Measurements from ENCODE around the gene ARHGAP27.

The ARHGAP27 gene

GRCh38 chr17:45410144-45411091 is 22.3 kb downstream of the ARHGAP27 start:
- in situ Hi-C loops (cut with HindIII; ENCODE audit: low sequenced_read_pairs): loop anchor here (5.0 kb wide), 1 partner anchor 98 kb away; no protein-coding TSS in a partner anchor

DNA sequence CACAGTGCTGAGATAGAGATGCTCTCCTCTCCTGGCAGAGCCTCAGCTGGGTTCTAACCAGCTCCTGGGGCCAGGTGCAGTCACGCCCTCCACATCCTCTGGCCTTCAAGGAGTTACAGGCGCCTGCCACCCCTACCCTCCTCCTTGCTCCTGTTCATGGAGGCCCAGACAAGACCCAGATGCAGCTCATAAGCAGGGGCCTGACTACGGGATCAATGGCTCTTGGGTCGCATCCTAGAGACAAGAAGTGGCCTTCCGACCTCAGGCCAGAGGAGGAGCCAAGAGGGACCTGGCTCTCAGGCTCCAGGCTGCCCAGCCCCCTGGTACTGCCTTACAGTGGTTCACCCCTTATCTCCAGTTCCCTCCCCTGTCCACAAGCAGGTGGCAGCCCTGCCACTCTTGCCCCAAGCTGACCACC is 23.0 kb downstream of the ARHGAP27 start:
- in situ Hi-C loops (cut with HindIII; ENCODE audit: low sequenced_read_pairs): loop anchor here (5.0 kb wide), 1 partner anchor 97 kb away; no protein-coding TSS in a partner anchor

DNA sequence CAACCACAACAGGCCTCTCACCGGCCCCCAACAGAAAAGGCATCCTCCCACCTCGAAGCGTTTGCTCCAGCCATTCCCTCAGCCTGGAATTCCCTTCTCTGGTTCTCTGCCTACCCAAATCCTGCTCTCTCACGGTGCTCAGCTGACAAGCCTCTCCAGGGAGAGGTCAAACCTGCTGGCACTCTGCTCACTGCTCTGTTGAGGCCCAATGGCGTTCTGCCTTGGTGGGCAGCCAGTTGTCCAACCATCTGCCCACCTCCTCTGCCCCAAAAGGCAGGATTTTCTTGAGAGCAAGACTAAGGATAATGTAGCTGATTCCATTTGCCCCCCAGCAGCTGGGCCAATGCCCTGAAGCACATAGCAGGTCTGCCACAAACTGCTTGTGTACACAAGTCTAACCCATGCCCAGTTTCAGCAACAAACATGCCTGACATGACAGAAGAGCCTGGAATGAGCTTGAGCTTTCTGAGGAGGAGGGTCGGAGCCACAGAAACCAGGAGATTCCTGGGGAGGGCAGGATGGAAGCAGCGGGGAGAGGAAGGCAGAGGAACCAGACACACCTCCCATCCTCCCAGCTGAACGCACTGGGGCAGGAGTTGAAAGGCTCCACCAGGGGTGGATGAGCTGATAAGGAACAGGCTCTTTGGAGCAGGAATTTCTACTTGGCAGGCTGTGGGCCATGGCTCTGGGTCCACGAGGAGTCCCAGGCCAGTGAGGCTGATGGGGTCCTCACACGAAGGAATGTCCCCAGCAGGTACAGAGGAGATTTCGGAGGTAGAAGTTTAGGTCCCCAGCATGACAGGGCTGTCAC is 23.9 kb downstream of the ARHGAP27 start:
- in situ Hi-C loops (cut with HindIII; ENCODE audit: low sequenced_read_pairs): no loop called here

DNA sequence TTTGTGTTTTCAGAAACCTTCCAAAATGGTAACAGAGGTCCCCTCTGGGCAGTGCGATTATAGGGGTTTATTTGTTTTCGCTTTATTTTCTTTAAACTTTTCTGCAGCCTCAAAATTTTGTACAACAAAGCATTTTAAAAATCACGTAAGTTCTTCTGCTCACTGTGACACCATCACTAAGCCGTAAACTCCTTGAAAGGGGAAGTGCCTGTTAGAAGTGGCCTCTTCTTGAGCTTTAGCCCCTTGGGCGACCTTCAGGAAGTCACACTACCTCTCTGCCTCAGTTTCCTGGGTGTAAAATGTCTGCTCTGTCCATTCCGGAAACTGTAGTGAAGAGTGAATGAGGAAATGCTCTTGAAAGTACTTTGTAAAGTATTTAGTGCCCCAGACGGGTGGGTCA is 26.6 kb downstream of the ARHGAP27 start:
- in situ Hi-C loops (cut with HindIII; ENCODE audit: low sequenced_read_pairs): no loop called here

DNA sequence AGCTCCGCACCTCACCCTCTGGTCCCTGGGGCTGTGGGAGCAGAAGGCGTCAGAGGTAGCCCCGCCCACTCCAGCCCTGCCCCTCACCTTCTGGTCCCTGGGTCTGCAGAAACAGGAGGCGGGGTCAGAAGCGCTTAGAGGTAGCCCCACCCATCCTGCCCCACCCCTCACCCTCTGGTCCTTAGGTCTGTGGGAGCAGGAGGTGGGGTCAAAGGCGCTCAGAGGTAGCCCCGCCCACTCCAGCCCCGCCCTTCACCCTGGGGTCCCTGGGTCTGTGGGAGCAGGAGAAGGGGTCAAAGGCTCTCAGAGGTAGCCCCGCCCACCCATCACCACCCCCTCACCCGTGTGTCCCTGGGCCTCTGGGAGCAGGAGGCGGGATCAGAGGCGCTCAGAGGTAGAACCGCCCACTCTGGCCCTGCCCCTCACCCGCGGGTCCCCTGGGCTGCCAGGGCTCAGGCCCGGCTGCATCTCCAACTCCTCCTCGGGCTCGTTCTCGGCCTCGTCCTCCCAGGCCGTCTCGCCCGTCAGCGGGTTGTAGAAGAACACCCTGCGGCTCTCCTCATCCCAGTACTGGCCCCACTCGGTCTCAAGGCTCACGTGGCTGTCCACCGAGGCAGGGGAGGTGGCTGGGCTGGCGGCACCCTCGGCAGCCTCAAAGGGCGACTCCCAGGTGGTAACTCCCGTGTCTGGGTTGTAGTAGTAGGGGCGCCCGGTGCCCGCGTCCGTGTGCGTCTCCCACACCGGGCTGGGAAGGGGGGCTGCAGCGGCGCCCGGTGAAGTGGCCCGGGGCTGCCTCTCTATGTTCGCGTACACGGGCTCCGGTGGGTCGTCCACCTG is 27.2 kb downstream of the ARHGAP27 start:
- in situ Hi-C loops (cut with HindIII; ENCODE audit: low sequenced_read_pairs): no loop called here

GRCh38 chr17:45404870-45405249 is 27.8 kb downstream of the ARHGAP27 start:
- in situ Hi-C loops (cut with HindIII; ENCODE audit: low sequenced_read_pairs): no loop called here

DNA sequence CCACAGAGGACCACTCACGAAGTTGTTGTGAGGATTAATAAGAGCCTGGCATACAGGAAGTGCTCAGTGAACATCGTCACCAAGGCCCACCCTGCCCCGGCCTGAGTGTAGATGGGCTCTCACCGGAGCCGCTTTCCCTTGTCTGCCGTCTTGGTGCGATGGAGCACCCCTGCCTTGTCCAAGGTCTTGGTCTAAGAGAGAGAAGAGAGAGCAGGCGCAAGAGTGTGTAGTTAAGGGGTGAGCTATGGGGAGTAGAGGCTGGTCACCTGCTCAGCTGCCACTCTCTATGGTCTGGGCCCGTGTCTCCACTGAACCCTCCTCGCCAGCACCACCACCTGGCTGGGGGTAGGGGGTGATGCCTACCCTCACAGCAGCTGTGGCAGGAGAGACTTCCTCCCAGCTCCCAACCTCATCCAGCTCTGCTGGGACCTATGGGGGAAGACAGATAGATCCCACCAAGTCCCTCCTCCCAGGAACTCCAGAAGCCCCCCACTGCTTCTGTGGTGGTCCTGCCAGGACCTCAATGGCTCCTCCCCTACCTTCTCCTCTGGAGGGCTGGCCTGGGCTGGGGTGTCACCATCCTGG is 28.7 kb downstream of the ARHGAP27 start:
- in situ Hi-C loops (cut with HindIII; ENCODE audit: low sequenced_read_pairs): no loop called here

DNA sequence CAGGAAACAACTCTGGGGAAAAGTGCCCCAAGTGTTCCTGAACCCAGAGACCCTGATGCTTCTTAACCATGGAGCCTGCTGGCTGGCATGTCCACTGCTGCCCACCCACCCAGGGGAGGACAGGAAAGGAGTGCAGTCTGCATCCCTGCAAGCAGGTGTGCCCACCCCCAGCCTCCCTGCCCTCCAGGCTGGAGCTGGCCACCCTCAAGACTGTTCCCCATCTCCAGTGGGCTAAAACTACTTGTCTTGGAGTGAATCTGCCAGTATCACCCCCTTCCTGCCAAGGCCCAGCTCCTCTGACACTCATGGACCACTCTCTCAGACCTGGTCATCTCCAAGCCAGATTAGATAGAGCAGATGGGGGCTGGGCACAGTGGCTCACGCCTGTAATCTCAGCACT is 29.8 kb downstream of the ARHGAP27 start:
- in situ Hi-C loops (cut with HindIII; ENCODE audit: low sequenced_read_pairs): no loop called here

DNA sequence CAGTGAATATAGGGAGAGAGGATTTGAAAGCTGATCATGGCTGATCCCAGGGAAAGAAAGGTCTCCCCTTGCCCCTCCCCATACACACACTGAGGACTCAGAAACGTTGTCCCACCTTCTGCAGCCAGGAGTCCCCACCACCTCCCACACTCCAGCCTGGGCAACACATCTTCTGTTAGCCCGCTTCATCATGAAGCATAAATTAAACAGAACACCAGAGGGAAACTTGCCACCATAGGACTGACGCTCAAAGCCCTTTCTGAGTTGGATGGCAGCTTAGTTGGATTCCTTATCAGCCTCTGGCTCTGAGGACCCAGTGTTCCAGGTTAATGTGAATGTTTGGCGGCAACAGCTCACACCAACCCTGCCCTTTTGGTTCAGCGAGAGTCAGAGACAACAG is 33.9 kb downstream of the ARHGAP27 start:
- in situ Hi-C loops (cut with HindIII; ENCODE audit: low sequenced_read_pairs): no loop called here

GRCh38 chr17:45397796-45398195 is 34.9 kb downstream of the ARHGAP27 start:
- in situ Hi-C loops (cut with HindIII; ENCODE audit: low sequenced_read_pairs): no loop called here

GRCh38 chr17:45396496-45397205 is 36.0 kb downstream of the ARHGAP27 start:
- in situ Hi-C loops (cut with HindIII; ENCODE audit: low sequenced_read_pairs): no loop called here

- in situ Hi-C loops (cut with HindIII; ENCODE audit: low sequenced_read_pairs): no loop called here
These were observed 36.9 kb downstream of the ARHGAP27 start for GRCh38 chr17:45395569-45396415.

- in situ Hi-C loops (cut with HindIII; ENCODE audit: low sequenced_read_pairs): no loop called here
These were observed 37.6 kb downstream of the ARHGAP27 start for GRCh38 chr17:45394913-45395568.

GRCh38 chr17:45394564-45394912 is 38.1 kb downstream of the ARHGAP27 start:
- in situ Hi-C loops (cut with HindIII; ENCODE audit: low sequenced_read_pairs): no loop called here

GRCh38 chr17:45394091-45394490 is 38.6 kb downstream of the ARHGAP27 start:
- in situ Hi-C loops (cut with HindIII; ENCODE audit: low sequenced_read_pairs): no loop called here

GRCh38 chr17:45393411-45393810 is 39.3 kb downstream of the ARHGAP27 start:
- in situ Hi-C loops (cut with HindIII; ENCODE audit: low sequenced_read_pairs): no loop called here

DNA sequence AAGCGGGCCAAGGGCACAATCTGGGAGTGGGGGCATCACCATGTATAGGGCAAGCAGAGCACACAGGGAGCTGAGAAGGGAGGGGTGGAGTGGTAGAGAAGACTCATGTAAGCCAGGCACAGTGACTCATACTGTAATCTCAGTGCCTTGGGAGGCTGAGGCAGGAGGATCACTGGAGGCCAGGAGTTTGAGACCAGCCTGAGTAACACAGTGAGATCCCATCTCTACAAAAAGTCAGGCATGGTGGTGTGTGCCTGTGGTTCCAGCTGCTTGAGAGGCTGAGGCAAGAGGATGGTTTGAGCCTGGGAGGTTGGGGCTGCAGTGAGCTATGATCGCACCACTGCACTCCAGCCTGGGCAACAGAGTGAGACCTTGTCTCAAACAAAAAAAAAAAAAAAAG is 40.8 kb downstream of the ARHGAP27 start:
- in situ Hi-C loops (cut with HindIII; ENCODE audit: low sequenced_read_pairs): no loop called here

DNA sequence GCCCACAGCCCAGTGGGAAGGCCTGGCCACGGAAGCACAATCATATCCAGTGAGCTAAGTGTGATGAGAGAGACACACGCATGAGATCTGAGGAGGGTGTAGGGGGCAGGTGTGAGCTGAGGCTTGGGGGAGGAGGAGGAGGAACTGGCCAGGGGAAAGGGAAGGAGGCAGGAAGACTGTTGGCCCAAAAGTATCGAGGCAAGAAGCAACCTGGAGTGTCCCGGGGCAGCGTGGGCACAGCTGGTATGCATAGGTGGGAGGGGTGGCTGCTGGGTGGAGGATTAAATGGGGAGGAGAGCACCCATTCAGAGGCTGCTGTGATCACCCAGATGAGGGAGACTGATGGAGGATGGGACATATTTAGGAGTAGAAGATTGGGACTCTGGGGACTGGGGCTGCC is 41.4 kb downstream of the ARHGAP27 start:
- in situ Hi-C loops (cut with HindIII; ENCODE audit: low sequenced_read_pairs): no loop called here

Data from DLD1 (cell line).